Caco-2 (cell line): Measurements from ENCODE around the gene IGFLR1. TPM values are rescaled to one million over a fixed set of nuclear protein-coding genes. Genes with fewer than 3 reads are reported as not detected.

Experiments used
- BruUV-seq: library from RNA; stranded (reverse); fragments of 400-500 nt; replicated peaks from 2 replicates; lab custom pipeline; 2021; lab: Mats Ljungman, UMichigan
- CTCF ChIA-PET: fragments of 300-600 bp; sonication (Branson Sonifier 250); formaldehyde crosslinking; loops from one replicate; lab custom pipeline; 2022; ENCODE audit warnings: antibody characterized with exemption; lab: Charles Lee
- POLR2A ChIA-PET: fragments of 300-600 bp; sonication (Branson Sonifier 250); formaldehyde crosslinking; loops from one replicate; lab custom pipeline; 2022; ENCODE audit warnings: antibody characterized with exemption; lab: Charles Lee
- DNase-seq, 2 experiments: peaks; one replicate each; pipeline versions ENCODE4 v3.0.0 to v3.0.0-alpha.2; 2020 to 2022
- H3K27me3 ChIP-seq: replicated peaks from 2 replicates; pipeline ENCODE4 v1.6.0; 2011; ENCODE audit warnings: low read length; ENCODE audit not compliant: control insufficient read depth, insufficient read depth
- H3K36me3 ChIP-seq: 2 replicates; pipeline ENCODE4 v1.5.1; 2011; ENCODE audit warnings: low read length; ENCODE audit not compliant: control insufficient read depth, insufficient read depth
- H3K4me1 ChIP-seq: fragments of 250-450 bp; sonication (Bioruptor Pico); 2 replicates; pipeline ENCODE4 v1.5.1; 2020; ENCODE audit warnings: mild to moderate bottlenecking
- H3K4me3 ChIP-seq: 2 replicates; pipeline ENCODE4 v1.5.1; 2011; ENCODE audit warnings: low read depth, mild to moderate bottlenecking, control low read depth, low read length
- H3K9me3 ChIP-seq: fragments of 250-450 bp; sonication (Bioruptor Pico); 2 replicates; pipeline ENCODE4 v1.5.1; 2020; ENCODE audit warnings: mild to moderate bottlenecking, moderate library complexity
- H3K27ac Mint-ChIP-seq: one replicate; pipeline ENCODE4 v1.8.0; 2022; ENCODE audit warnings: mixed read lengths; ENCODE audit not compliant: unreplicated experiment
- H3K27me3 Mint-ChIP-seq: one replicate; pipeline ENCODE4 v1.8.0; 2022; ENCODE audit warnings: mixed read lengths; ENCODE audit not compliant: insufficient read depth, unreplicated experiment
- H3K36me3 Mint-ChIP-seq: one replicate; pipeline ENCODE4 v1.8.0; 2022; ENCODE audit warnings: mild to moderate bottlenecking, mixed read lengths; ENCODE audit not compliant: insufficient read depth, unreplicated experiment
- H3K4me1 Mint-ChIP-seq: one replicate; pipeline ENCODE4 v1.8.0; 2022; ENCODE audit warnings: low read depth, mixed read lengths; ENCODE audit not compliant: unreplicated experiment
- H3K4me3 Mint-ChIP-seq: one replicate; pipeline ENCODE4 v1.8.0; 2022; ENCODE audit warnings: mild to moderate bottlenecking, moderate library complexity, mixed read lengths; ENCODE audit not compliant: unreplicated experiment
- H3K9me3 Mint-ChIP-seq: one replicate; pipeline ENCODE4 v1.8.0; 2022; ENCODE audit warnings: mixed read lengths; ENCODE audit not compliant: unreplicated experiment
- intact Hi-C: fragments of 100-400 bp; cut with micrococcal nuclease; formaldehyde crosslinking; loops from one replicate; pipeline ENCODE4 v1.10.0; 2022; ENCODE audit not compliant: unreplicated experiment
- total RNA-seq: library from RNA; stranded (reverse); gene quantifications from 2 replicates; pipeline ENCODE4 v1.2.3, GENCODE V29; 2022
- TF ChIP-seq, protein P1 (sequence below), 2 experiments: fragments of 200-600 bp in 1 of 2; IDR thresholded peaks; 1 replicate in 1 of 2; 2 replicates in 1 of 2; pipeline versions ENCODE4 v1.5.1 to v1.8.0; 2011 to 2022; ENCODE audit warnings: antibody characterized with exemption in 1 of 2, control low read depth in 1 of 2, inconsistent platforms in 1 of 2, low read depth in 1 of 2, low read length in 1 of 2, mild to moderate bottlenecking in 1 of 2, moderate library complexity in 1 of 2; ENCODE audit not compliant: insufficient read depth in 1 of 2, severe bottlenecking in 1 of 2, unreplicated experiment in 1 of 2

Gene IGFLR1
- total RNA-seq, 1 experiment from 2014 or later, result 11.3 TPM

DNA sequence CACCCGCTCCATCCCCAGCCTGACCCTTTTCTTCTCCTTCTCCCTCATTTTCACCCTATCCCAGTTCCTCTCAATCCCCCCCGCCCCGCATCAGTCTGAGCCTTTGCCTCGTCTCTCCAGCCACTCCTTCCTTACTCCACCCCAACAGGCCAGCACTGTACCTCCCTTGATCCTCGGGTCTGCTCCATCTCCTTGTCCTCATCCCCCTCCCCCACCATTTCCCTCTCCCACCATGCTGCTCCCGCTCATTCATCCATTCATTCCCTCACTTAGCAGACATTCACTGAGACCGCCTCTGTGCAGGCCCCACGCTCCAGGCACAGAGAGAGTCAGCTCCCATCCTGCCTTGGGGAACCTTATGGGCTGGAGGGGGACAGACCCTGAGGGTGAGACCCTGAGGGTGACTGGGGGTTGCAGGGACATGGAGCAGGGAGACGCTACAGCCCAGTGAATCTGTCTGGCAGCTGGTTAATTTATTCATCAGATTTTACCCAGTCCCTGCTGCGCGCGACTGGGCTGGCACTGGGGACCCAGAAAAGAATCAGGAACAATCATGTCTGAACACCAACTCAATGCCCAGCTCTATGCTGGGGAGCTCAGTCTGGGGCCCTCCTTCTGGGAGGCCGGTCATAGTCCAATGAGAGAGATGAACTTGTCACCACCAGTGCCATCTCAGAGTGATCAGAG lies 34.0 kb upstream of the IGFLR1 start:
- peak overlapping the region; percentile 82 for H3K4me3 ChIP-seq
- H3K36me3 ChIP-seq, result no peaks in the 10 kb centered on the region; the same call in 1 of the 2 replicates
- ChIA-PET CTCF (interaction anchor here (0.5 to 0.6 kb wide), 2 partner anchors 8 to 83 kb away, joined by 3 to 6 read pairs; no protein-coding TSS in a partner anchor), POLR2A (no interaction called here)
- H3K36me3 Mint-ChIP-seq, result peaks cover 18% of the 10 kb centered on the region
- DNase-seq, result peak in 1 of 2 experiments; percentile 29
- no peaks in the 10 kb centered on the region for H3K9me3 ChIP-seq
- TF ChIP-seq, protein P1, sequence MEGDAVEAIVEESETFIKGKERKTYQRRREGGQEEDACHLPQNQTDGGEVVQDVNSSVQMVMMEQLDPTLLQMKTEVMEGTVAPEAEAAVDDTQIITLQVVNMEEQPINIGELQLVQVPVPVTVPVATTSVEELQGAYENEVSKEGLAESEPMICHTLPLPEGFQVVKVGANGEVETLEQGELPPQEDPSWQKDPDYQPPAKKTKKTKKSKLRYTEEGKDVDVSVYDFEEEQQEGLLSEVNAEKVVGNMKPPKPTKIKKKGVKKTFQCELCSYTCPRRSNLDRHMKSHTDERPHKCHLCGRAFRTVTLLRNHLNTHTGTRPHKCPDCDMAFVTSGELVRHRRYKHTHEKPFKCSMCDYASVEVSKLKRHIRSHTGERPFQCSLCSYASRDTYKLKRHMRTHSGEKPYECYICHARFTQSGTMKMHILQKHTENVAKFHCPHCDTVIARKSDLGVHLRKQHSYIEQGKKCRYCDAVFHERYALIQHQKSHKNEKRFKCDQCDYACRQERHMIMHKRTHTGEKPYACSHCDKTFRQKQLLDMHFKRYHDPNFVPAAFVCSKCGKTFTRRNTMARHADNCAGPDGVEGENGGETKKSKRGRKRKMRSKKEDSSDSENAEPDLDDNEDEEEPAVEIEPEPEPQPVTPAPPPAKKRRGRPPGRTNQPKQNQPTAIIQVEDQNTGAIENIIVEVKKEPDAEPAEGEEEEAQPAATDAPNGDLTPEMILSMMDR (IDR thresholded peaks at IDR 0.05; ENCODE audit: insufficient read depth in 1 of 2, low read depth in 1 of 2, low read length in 1 of 2, severe bottlenecking in 1 of 2, unreplicated experiment in 1 of 2), result no peak
- H3K27me3 Mint-ChIP-seq, result peaks cover 3% of the 10 kb centered on the region
- no TSS peak for BruUV-seq
- no peak overlapping the region for H3K27ac Mint-ChIP-seq
- H3K9me3 Mint-ChIP-seq, result no peaks in the 10 kb centered on the region
- intact Hi-C loops, result no loop called here
- peak overlapping the region; percentile 79 for H3K4me3 Mint-ChIP-seq
- no peaks in the 10 kb centered on the region for H3K4me1 ChIP-seq
- H3K27me3 ChIP-seq, result no peaks in the 10 kb centered on the region
- peaks cover 11% of the 10 kb centered on the region for H3K4me1 Mint-ChIP-seq

DNA sequence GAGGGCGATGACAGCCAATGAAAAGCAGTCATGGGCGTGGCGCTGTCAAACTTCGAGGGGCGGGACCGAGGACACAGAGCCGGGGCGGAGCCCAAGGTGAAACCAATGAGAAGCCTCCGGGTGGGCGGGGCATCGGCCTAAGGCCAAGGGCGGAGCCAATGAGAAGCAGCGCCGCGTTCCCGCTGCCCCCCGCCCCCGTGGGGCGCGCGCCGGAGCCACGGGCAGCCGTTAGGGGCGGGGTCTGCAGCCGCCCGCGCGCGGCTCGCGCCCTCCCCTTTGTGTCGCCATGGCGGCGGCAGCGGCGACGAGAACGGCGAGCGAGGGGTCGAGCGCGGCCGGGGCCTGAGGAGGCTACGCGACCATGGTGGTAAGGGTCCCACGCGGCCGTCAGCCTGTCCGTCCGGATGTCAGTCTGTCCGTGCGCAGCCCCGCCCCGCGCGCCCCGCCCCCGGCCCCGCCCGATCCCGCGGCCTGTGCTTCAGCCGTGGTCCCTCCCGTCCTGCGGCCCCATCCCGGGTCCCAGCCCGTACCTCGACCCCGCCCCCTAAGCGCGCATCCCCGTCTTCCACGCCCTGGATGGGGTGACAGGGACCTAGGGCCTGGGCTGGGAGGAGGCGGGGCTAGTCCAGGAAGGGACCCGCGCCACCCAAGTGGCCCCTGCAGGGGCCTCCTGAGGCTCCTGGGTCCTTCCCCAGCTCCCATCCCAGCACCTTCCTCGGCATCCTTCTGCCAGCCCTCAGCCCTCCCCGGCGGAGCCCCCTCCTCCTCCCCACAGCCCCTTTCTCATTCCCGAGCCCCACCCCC lies 33.2 kb upstream of the IGFLR1 start, which contains the start of gene ARHGAP33:
Gene ARHGAP33, plus strand, starts transcription at position 267 of the 804 bp plus-strand sequence. Its CDS starts 95 bp downstream, at position 362.
- peak; percentile 99 for DNase-seq
- CTCF ChIA-PET, result interaction anchor here (0.5 kb wide), 1 partner anchor 84 kb away, joined by 6 read pairs; no protein-coding TSS in a partner anchor
- TF ChIP-seq, protein P1 (IDR thresholded peaks at IDR 0.05; ENCODE audit: insufficient read depth in 1 of 2, low read depth in 1 of 2, low read length in 1 of 2, severe bottlenecking in 1 of 2, unreplicated experiment in 1 of 2), result no peak
- no peaks in the 10 kb centered on the region for H3K9me3 Mint-ChIP-seq
- no peaks in the 10 kb centered on the region for H3K4me1 ChIP-seq
- H3K27ac Mint-ChIP-seq, result no peak within 1 kb of the TSS
- BruUV-seq, result no TSS peak
- peaks cover 18% of the 10 kb centered on the region for H3K36me3 Mint-ChIP-seq
- H3K27me3 Mint-ChIP-seq, result peaks cover 5% of the 10 kb centered on the region
- no peaks in the 10 kb centered on the region for H3K9me3 ChIP-seq
- POLR2A ChIA-PET, result no interaction called here
- H3K4me3 ChIP-seq, result peak within 1 kb of the TSS; percentile 82
- H3K27me3 ChIP-seq, result no peaks in the 10 kb centered on the region
- H3K36me3 ChIP-seq, result no peaks in the 10 kb centered on the region
- peak within 1 kb of the TSS; percentile 79 for H3K4me3 Mint-ChIP-seq
- intact Hi-C loops, result loop anchor here (2.0 kb wide), 1 partner anchor 17 kb away; the partner anchor contains the start of gene PROSER3
- peaks cover 11% of the 10 kb centered on the region for H3K4me1 Mint-ChIP-seq

DNA sequence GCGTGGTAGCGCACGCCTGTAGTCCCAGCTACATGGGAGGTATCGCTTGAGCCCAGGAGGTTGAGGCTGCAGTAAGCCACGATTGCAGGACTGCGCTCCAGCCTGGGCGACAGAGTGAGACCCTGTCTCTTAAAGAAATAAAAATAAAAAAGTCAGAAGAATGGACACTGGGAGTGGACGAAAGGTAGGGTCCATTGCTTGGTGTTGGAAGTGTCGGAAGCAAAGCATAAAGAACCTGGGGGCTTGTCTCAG lies 32.7 kb upstream of the IGFLR1 start:
- Mint-ChIP-seq H3K36me3 (peaks cover 18% of the 10 kb centered on the region), H3K9me3 (no peaks in the 10 kb centered on the region), H3K27ac (no peak overlapping the region), H3K4me3 (peak overlapping the region; percentile 79), H3K4me1 (peaks cover 11% of the 10 kb centered on the region), H3K27me3 (peaks cover 5% of the 10 kb centered on the region)
- H3K4me1 ChIP-seq, result no peaks in the 10 kb centered on the region
- ChIA-PET CTCF (no interaction called here), POLR2A (no interaction called here)
- intact Hi-C loops, result loop anchor here (2.0 kb wide), 1 partner anchor 16 kb away; the partner anchor contains the start of gene PROSER3
- no peak for DNase-seq
- H3K4me3 ChIP-seq, result peak overlapping the region; percentile 27
- no peaks in the 10 kb centered on the region for H3K36me3 ChIP-seq
- no peaks in the 10 kb centered on the region for H3K9me3 ChIP-seq
- TF ChIP-seq, protein P1 (IDR thresholded peaks at IDR 0.05; ENCODE audit: insufficient read depth in 1 of 2, low read depth in 1 of 2, low read length in 1 of 2, severe bottlenecking in 1 of 2, unreplicated experiment in 1 of 2), result no peak
- BruUV-seq, result no TSS peak
- H3K27me3 ChIP-seq, result no peaks in the 10 kb centered on the region
